Activated CD8-positive, alpha-beta T cell treated with anti-CD3 and anti-CD28 coated beads, Interleukin-2, amount 10 ng/mL, durations not matched to agents 7 days and 5 days (primary cell): ENCODE results near the gene LONP2. TPM values are rescaled to one million over a fixed set of nuclear protein-coding genes. Genes with fewer than 3 reads are reported as not detected.

Source experiments
- ATAC-seq: fragments of 150-1000 bp; cut with Tn5 transposase; one replicate; pipeline ENCODE4 v1.10.0; 2021; ENCODE audit warnings: moderate library complexity
- CTCF ChIA-PET: fragments of 350-600 bp; sonication (Branson Sonifier 250); formaldehyde crosslinking; loops from one replicate; lab custom pipeline; 2021; ENCODE audit warnings: antibody characterized with exemption; lab: Charles Lee
- POLR2A ChIA-PET: fragments of 350-600 bp; sonication (Branson Sonifier 250); formaldehyde crosslinking; loops from one replicate; lab custom pipeline; 2021; ENCODE audit warnings: antibody characterized with exemption; lab: Charles Lee
- DNase-seq: peaks from one replicate; pipeline ENCODE4 v3.0.0-alpha.2; 2020
- H3K27ac Mint-ChIP-seq: one replicate; pipeline ENCODE4 v1.8.0; 2021; ENCODE audit warnings: mild to moderate bottlenecking, mixed read lengths
- H3K27me3 Mint-ChIP-seq: one replicate; pipeline ENCODE4 v1.8.0; 2021; ENCODE audit warnings: low read depth, mixed read lengths
- H3K36me3 Mint-ChIP-seq: one replicate; pipeline ENCODE4 v1.8.0; 2021; ENCODE audit warnings: low read depth, mixed read lengths
- H3K4me1 Mint-ChIP-seq: one replicate; pipeline ENCODE4 v1.8.0; 2021; ENCODE audit warnings: low read depth, mixed read lengths
- H3K4me3 Mint-ChIP-seq: one replicate; pipeline ENCODE4 v1.8.0; 2021; ENCODE audit warnings: mild to moderate bottlenecking, mixed read lengths
- H3K9me3 Mint-ChIP-seq: one replicate; pipeline ENCODE4 v1.8.0; 2022; ENCODE audit warnings: mixed read lengths; ENCODE audit not compliant: insufficient read depth
- total RNA-seq, 2 experiments: library from RNA; stranded (reverse); gene quantifications; one replicate each; pipeline ENCODE4 v1.2.3, GENCODE V29; 2021

Gene LONP2
- total RNA-seq, 2 experiments from 2014 or later = 54.2 to 54.5 TPM

GRCh38 chr16:48272837-48273421, 28.8 kb downstream of the LONP2 start:
- Mint-ChIP-seq H3K27ac (no peak overlapping the region), H3K4me3 (no peak overlapping the region), H3K9me3 (no peaks in the 10 kb centered on the region), H3K4me1 (no peaks in the 10 kb centered on the region), H3K36me3 (peaks cover 25% of the 10 kb centered on the region), H3K27me3 (no peaks in the 10 kb centered on the region)
- ATAC-seq (no peak), DNase-seq (no peak)
- CTCF ChIA-PET = no interaction called here
- POLR2A ChIA-PET = no interaction called here

- Mint-ChIP-seq H3K9me3 (no peaks in the 10 kb centered on the region), H3K4me3 (no peak overlapping the region), H3K36me3 (peaks cover 30% of the 10 kb centered on the region), H3K27me3 (no peaks in the 10 kb centered on the region), H3K4me1 (no peaks in the 10 kb centered on the region), H3K27ac (no peak overlapping the region)
- CTCF ChIA-PET = no interaction called here
- DNase-seq = no peak
- no peak for ATAC-seq
- POLR2A ChIA-PET = no interaction called here
These were observed 30.4 kb downstream of the LONP2 start for GRCh38 chr16:48274476-48274875.

GRCh38 chr16:48276102-48276501, 32.0 kb downstream of the LONP2 start:
- POLR2A ChIA-PET = no interaction called here

GRCh38 chr16:48277158-48277557, 33.1 kb downstream of the LONP2 start:
- H3K36me3 Mint-ChIP-seq = peaks cover 26% of the 10 kb centered on the region
- no peak for ATAC-seq
- H3K4me1 Mint-ChIP-seq = peaks cover 1% of the 10 kb centered on the region
- H3K4me3 Mint-ChIP-seq = no peak overlapping the region
- no peak overlapping the region for H3K27ac Mint-ChIP-seq
- H3K27me3 Mint-ChIP-seq = no peaks in the 10 kb centered on the region
- DNase-seq = no peak
- ChIA-PET POLR2A (no interaction called here), CTCF (interaction anchor here (1.3 kb wide), 2 partner anchors 13 to 46 kb away, joined by 3 to 4 read pairs; no protein-coding TSS in a partner anchor)
- no peaks in the 10 kb centered on the region for H3K9me3 Mint-ChIP-seq

More at GRCh38 chr16:48276102-48276501, 32.0 kb downstream of the LONP2 start:
- Mint-ChIP-seq H3K4me3 (no peak overlapping the region), H3K9me3 (no peaks in the 10 kb centered on the region), H3K27ac (no peak overlapping the region), H3K27me3 (no peaks in the 10 kb centered on the region), H3K36me3 (peaks cover 28% of the 10 kb centered on the region), H3K4me1 (peaks cover 1% of the 10 kb centered on the region)
- CTCF ChIA-PET = no interaction called here
- DNase-seq = no peak
- no peak for ATAC-seq

GRCh38 chr16:48279199-48279598, 35.1 kb downstream of the LONP2 start:
- DNase-seq = no peak
- Mint-ChIP-seq H3K27ac (no peak overlapping the region), H3K36me3 (peaks cover 33% of the 10 kb centered on the region), H3K9me3 (no peaks in the 10 kb centered on the region), H3K4me1 (peaks cover 4% of the 10 kb centered on the region), H3K4me3 (no peak overlapping the region), H3K27me3 (no peaks in the 10 kb centered on the region)
- no peak for ATAC-seq
- ChIA-PET POLR2A (no interaction called here), CTCF (interaction anchor here (1.6 kb wide), 1 partner anchor 12 kb away, joined by 5 read pairs; no protein-coding TSS in a partner anchor)

GRCh38 chr16:48280546-48280945, 36.4 kb downstream of the LONP2 start:
- Mint-ChIP-seq H3K4me1 (peaks cover 17% of the 10 kb centered on the region), H3K9me3 (no peaks in the 10 kb centered on the region)
- POLR2A ChIA-PET = no interaction called here

GRCh38 chr16:48282636-48283263, 38.6 kb downstream of the LONP2 start:
- POLR2A ChIA-PET = no interaction called here
- DNase-seq (no peak), ATAC-seq (no peak)
- Mint-ChIP-seq H3K27ac (no peak overlapping the region), H3K4me1 (peaks cover 20% of the 10 kb centered on the region), H3K36me3 (peaks cover 55% of the 10 kb centered on the region), H3K4me3 (no peak overlapping the region), H3K27me3 (no peaks in the 10 kb centered on the region), H3K9me3 (peaks cover 5% of the 10 kb centered on the region)
- CTCF ChIA-PET = interaction anchor here (1.3 kb wide), 1 partner anchor 341 kb away, joined by 4 read pairs; no protein-coding TSS in a partner anchor

More at GRCh38 chr16:48280546-48280945, 36.4 kb downstream of the LONP2 start:
- Mint-ChIP-seq H3K36me3 (peaks cover 42% of the 10 kb centered on the region), H3K27ac (no peak overlapping the region), H3K27me3 (no peaks in the 10 kb centered on the region), H3K4me3 (no peak overlapping the region)
- no peak for DNase-seq
- ATAC-seq = no peak
- CTCF ChIA-PET = interaction anchor here (1.6 kb wide), 1 partner anchor 11 kb away, joined by 5 read pairs; no protein-coding TSS in a partner anchor

GRCh38 chr16:48284772-48285409, 40.8 kb downstream of the LONP2 start:
- peak overlapping the region; percentile 68 for H3K27ac Mint-ChIP-seq
- ATAC-seq = peak; percentile 39
- no peak overlapping the region for H3K4me3 Mint-ChIP-seq
- ChIA-PET POLR2A (no interaction called here), CTCF (no interaction called here)
- no peaks in the 10 kb centered on the region for H3K27me3 Mint-ChIP-seq
- DNase-seq = peak; percentile 37
- H3K36me3 Mint-ChIP-seq = peaks cover 55% of the 10 kb centered on the region
- peaks cover 19% of the 10 kb centered on the region for H3K4me1 Mint-ChIP-seq
- H3K9me3 Mint-ChIP-seq = peaks cover 7% of the 10 kb centered on the region

- Mint-ChIP-seq H3K4me1 (peaks cover 30% of the 10 kb centered on the region), H3K4me3 (no peak overlapping the region), H3K27ac (no peak overlapping the region), H3K27me3 (no peaks in the 10 kb centered on the region), H3K9me3 (peaks cover 7% of the 10 kb centered on the region), H3K36me3 (peaks cover 65% of the 10 kb centered on the region)
- ChIA-PET POLR2A (no interaction called here), CTCF (interaction anchor here (1.2 kb wide), 1 partner anchor 336 kb away, joined by 5 read pairs; no protein-coding TSS in a partner anchor)
- no peak for ATAC-seq
- DNase-seq = no peak
These were observed 43.1 kb downstream of the LONP2 start for GRCh38 chr16:48287239-48287638.

GRCh38 chr16:48291303-48291702, 47.2 kb downstream of the LONP2 start:
- Mint-ChIP-seq H3K9me3 (peaks cover 7% of the 10 kb centered on the region), H3K4me3 (no peak overlapping the region), H3K27ac (no peak overlapping the region), H3K36me3 (peaks cover 54% of the 10 kb centered on the region), H3K27me3 (no peaks in the 10 kb centered on the region), H3K4me1 (peaks cover 11% of the 10 kb centered on the region)
- no peak for DNase-seq
- POLR2A ChIA-PET = no interaction called here
- CTCF ChIA-PET = interaction anchor here (1.0 to 2.2 kb wide), 4 partner anchors 11 to 339 kb away, joined by 3 to 5 read pairs (median 4); no protein-coding TSS in a partner anchor
- ATAC-seq = no peak

- ATAC-seq (no peak), DNase-seq (no peak)
- Mint-ChIP-seq H3K36me3 (peaks cover 51% of the 10 kb centered on the region), H3K27me3 (no peaks in the 10 kb centered on the region), H3K4me3 (no peak overlapping the region), H3K4me1 (peaks cover 11% of the 10 kb centered on the region), H3K9me3 (peaks cover 7% of the 10 kb centered on the region), H3K27ac (no peak overlapping the region)
- CTCF ChIA-PET = interaction anchor here (0.9 to 2.2 kb wide), 4 partner anchors 10 to 339 kb away, joined by 3 to 5 read pairs (median 4); no protein-coding TSS in a partner anchor
- POLR2A ChIA-PET = no interaction called here
These were observed 47.7 kb downstream of the LONP2 start for GRCh38 chr16:48291754-48292153.
